Stimulated activated CD4-positive, alpha-beta T cell treated with anti-CD3 and anti-CD28 coated beads, Interleukin-15, amount 100 ng/mL, for 48 hours (primary cell): Measurements from ENCODE around the gene DNMT1.
"Not testable (repeated sequence)": the region's sequence is repeated elsewhere in the genome, so short reads cannot be mapped to it uniquely, and the experiment has no call there.

ENCODE experiments used
- DNase-seq, 2 donors: peaks; one replicate each; pipeline ENCODE4 v3.0.0-alpha.2; 2020; ENCODE audit warnings: low read depth in 2 of 2

The DNMT1 gene

GRCh38 chr19:10194500-10195198 lies at the start of gene DNMT1:
TSS of gene DNMT1 (minus strand) at chr19:10194953. CDS start at chr19:10194899, 54 bp downstream.
- DNase-seq: peak; percentile 98 to 99

- DNase-seq: no peak
Observed at GRCh38 chr19:10243606-10244005, 48.9 kb upstream of the DNMT1 start.

- DNase-seq: not testable (repeated sequence)
Observed at GRCh38 chr19:10241826-10242449, 47.2 kb upstream of the DNMT1 start.

- DNase-seq: no peak
Observed at GRCh38 chr19:10238172-10238783, 43.5 kb upstream of the DNMT1 start.

GRCh38 chr19:10237702-10238101 lies 42.9 kb upstream of the DNMT1 start:
- DNase-seq: no peak

GRCh38 chr19:10235409-10235808 lies 40.7 kb upstream of the DNMT1 start:
- not testable (repeated sequence) for DNase-seq

GRCh38 chr19:10235003-10235402 lies 40.2 kb upstream of the DNMT1 start:
- no peak for DNase-seq

GRCh38 chr19:10233946-10234345 lies 39.2 kb upstream of the DNMT1 start:
- no peak for DNase-seq

- no peak for DNase-seq
Observed at GRCh38 chr19:10231612-10232228, 37.0 kb upstream of the DNMT1 start.

GRCh38 chr19:10230861-10231611 lies 36.3 kb upstream of the DNMT1 start, which contains the start of gene S1PR2:
TSS of gene S1PR2 (minus strand) at chr19:10231331. CDS start at chr19:10224905, 6,426 bp downstream.
- DNase-seq: peak; percentile 45 to 57

- DNase-seq: peak in 1 of 2 donors; percentile 35
Observed at GRCh38 chr19:10230173-10230860, 35.6 kb upstream of the DNMT1 start.

- peak in 1 of 2 donors; percentile 31 for DNase-seq
Observed at GRCh38 chr19:10228920-10229319, 34.2 kb upstream of the DNMT1 start.

GRCh38 chr19:10228393-10228792 lies 33.6 kb upstream of the DNMT1 start:
- no peak for DNase-seq

GRCh38 chr19:10227026-10227971 lies 32.5 kb upstream of the DNMT1 start:
- DNase-seq: no peak

GRCh38 chr19:10226376-10227025 lies 31.7 kb upstream of the DNMT1 start:
- DNase-seq: no peak

- DNase-seq: no peak
Observed at GRCh38 chr19:10226021-10226375, 31.2 kb upstream of the DNMT1 start.

- no peak for DNase-seq
Observed at GRCh38 chr19:10224337-10224736, 29.6 kb upstream of the DNMT1 start.

GRCh38 chr19:10223488-10224213 lies 28.9 kb upstream of the DNMT1 start:
- no peak for DNase-seq
